ENCODE data around the gene SPHKAP.

- no peak for TF ChIP-seq CTCF (IDR thresholded peaks at IDR 0.05; ENCODE audit: extremely low read depth in 1 of 2, insufficient read depth in 1 of 2, low read depth in 1 of 2, low read length in 2 of 2)
- no peak for TF ChIP-seq POLR2A (IDR thresholded peaks at IDR 0.05; ENCODE audit: low read depth, low read length)
These were observed 117.9 kb downstream of the SPHKAP start for GRCh38 chr2:228063558-228063957.

All from endothelial cell of umbilical vein (primary cell).